Omental fat pad (tissue), 4 donors: ENCODE results near the gene PCDHA3. TPM values are rescaled to one million over a fixed set of nuclear protein-coding genes. Genes with fewer than 3 reads are reported as not detected.
"Not testable (repeated sequence)": the region's sequence is repeated elsewhere in the genome, so short reads cannot be mapped to it uniquely, and the experiment has no call there.

Source experiments
- ATAC-seq: fragments of 150-250 bp; one replicate; pipeline ENCODE4 v1.9.1; 2016; ENCODE audit warnings: mild to moderate bottlenecking, moderate library complexity; ENCODE audit not compliant: low FRiP score
- DNase-seq: peaks from one replicate; pipeline ENCODE4 v3.0.0-alpha.2; 2019; ENCODE audit warnings: low spot score
- total RNA-seq, 4 donors: library from RNA; depleted of rRNA; stranded (reverse); fragments of >200 nt; gene quantifications; one replicate each; pipeline ENCODE4 v1.1.0, GENCODE V29; 2016
- TF ChIP-seq, protein P1 (sequence below), 3 donors: fragments of 450-650 bp; IDR thresholded peaks; one replicate each; pipeline ENCODE4 v1.5.1; 2016 to 2017; ENCODE audit warnings: antibody characterized with exemption in 3 of 3, mild to moderate bottlenecking in 3 of 3, moderate library complexity in 2 of 3

The PCDHA3 gene
- total RNA-seq, 4 donors from 2014 or later: 0.25 to 3.1 (median 0.56) TPM

DNA sequence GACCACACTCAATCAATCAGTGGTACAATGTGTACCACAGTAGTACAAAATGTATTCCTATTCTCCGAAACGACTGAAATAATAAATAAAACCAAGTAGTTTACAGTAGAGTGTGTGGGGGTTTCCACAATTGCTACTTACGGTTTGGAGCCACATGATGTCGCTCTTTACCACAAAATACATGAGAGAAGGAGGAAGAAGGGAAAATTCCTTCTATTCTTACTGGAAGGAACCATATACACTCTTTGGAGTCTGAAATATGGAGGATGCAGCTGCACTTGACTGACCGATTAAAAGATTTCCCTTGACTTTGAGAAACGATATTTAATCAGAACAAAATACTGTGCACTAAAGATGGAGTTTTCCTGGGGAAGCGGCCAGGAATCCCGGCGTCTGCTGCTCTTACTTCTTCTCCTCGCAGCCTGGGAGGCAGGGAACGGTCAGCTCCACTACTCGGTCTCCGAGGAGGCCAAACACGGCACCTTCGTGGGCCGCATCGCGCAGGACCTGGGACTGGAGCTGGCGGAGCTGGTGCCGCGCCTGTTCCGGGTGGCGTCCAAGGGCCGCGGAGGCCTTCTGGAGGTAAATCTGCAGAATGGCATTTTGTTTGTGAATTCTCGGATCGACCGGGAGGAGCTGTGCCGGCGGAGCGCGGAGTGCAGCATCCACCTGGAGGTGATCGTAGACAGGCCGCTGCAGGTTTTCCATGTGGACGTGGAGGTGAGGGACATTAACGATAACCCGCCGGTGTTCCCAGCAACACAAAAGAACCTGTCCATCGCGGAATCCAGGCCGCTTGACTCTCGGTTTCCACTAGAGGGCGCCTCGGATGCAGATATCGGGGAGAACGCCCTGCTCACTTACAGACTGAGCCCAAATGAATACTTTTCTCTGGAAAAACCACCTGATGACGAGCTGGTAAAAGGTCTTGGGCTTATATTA lies 6.2 kb downstream of the PCDHA3 start, which contains the start of gene PCDHA4:
Gene PCDHA4 (plus strand): TSS at position 235 of the 942 bp plus-strand sequence.
- peak; percentile 78 for ATAC-seq
- no peak for DNase-seq
- TF ChIP-seq, protein P1, sequence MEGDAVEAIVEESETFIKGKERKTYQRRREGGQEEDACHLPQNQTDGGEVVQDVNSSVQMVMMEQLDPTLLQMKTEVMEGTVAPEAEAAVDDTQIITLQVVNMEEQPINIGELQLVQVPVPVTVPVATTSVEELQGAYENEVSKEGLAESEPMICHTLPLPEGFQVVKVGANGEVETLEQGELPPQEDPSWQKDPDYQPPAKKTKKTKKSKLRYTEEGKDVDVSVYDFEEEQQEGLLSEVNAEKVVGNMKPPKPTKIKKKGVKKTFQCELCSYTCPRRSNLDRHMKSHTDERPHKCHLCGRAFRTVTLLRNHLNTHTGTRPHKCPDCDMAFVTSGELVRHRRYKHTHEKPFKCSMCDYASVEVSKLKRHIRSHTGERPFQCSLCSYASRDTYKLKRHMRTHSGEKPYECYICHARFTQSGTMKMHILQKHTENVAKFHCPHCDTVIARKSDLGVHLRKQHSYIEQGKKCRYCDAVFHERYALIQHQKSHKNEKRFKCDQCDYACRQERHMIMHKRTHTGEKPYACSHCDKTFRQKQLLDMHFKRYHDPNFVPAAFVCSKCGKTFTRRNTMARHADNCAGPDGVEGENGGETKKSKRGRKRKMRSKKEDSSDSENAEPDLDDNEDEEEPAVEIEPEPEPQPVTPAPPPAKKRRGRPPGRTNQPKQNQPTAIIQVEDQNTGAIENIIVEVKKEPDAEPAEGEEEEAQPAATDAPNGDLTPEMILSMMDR (IDR thresholded peaks at IDR 0.05): no peak

DNA sequence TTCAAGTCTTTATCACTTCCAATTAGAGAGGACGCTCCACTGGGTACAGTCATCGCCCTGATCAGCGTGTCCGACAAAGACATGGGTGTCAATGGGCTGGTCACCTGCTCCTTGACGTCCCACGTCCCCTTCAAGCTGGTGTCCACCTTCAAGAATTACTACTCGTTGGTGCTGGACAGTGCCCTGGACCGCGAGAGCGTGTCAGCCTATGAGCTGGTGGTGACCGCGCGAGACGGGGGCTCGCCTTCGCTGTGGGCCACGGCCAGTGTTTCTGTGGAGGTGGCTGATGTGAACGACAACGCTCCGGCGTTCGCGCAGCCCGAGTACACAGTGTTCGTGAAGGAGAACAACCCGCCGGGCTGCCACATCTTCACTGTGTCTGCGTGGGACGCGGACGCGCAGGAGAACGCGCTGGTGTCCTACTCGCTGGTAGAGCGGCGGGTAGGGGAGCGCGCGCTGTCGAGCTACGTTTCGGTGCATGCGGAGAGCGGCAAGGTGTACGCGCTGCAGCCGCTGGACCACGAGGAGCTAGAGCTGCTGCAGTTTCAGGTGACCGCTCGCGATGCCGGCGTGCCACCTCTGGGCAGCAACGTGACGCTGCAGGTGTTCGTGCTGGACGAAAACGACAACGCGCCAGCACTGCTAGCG lies 7.5 kb downstream of the PCDHA3 start:
- ATAC-seq, DNase-seq: not testable (repeated sequence)

DNA sequence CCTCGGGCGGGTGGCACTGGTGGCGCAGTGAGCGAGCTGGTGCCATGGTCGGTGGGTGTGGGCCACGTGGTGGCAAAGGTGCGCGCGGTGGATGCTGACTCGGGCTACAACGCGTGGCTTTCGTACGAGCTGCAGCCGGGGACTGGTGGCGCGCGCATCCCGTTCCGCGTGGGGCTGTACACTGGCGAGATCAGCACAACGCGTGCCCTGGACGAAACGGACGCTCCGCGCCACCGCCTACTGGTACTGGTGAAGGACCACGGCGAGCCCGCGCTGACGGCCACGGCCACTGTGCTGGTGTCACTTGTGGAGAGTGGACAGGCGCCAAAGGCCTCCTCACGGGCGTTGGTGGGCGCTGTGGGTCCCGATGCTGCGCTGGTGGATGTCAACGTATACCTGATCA lies 8.0 kb downstream of the PCDHA3 start:
- ATAC-seq: no peak
- DNase-seq: no peak
- TF ChIP-seq, protein P1 (IDR thresholded peaks at IDR 0.05): no peak

DNA sequence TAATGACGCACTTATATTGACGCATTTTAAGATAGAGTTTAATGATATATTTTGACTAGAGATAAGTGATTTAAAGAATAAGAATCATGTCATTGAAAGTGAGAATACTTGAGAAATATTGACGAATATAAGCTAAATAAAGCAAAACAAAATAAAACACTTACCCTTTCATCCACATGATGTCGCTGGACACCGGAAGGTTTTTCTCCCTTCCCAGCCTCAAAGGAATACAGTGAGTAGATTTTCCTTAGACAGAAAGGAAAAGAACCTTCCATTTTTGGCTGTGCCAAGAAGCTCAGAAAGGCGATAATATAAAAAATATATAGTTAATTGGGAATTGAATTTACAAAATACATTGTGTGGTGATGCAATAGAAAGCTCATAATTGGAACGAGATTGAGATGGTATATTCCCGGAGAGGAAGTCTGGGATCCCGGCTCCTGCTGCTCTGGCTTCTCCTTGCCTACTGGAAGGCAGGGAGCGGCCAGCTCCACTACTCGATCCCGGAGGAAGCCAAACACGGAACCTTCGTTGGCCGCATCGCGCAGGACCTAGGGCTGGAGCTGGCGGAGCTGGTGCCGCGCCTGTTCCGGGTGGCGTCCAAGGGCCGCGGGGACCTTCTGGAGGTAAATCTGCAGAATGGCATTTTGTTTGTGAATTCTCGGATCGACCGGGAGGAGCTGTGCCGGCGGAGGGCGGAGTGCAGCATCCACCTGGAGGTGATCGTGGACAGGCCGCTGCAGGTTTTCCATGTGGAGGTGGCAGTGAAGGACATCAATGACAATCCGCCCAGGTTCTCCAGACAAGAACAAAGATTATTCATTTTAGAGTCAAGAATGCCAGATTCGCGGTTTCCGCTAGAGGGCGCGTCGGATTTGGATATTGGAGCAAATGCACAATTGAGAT lies 20.8 kb downstream of the PCDHA3 start, which contains the start of gene PCDHA5:
Gene PCDHA5 (plus strand): TSS at position 239 of the 906 bp plus-strand sequence.
- DNase-seq (no peak), ATAC-seq (no peak)
- TF ChIP-seq, protein P1 (IDR thresholded peaks at IDR 0.05): no peak

DNA sequence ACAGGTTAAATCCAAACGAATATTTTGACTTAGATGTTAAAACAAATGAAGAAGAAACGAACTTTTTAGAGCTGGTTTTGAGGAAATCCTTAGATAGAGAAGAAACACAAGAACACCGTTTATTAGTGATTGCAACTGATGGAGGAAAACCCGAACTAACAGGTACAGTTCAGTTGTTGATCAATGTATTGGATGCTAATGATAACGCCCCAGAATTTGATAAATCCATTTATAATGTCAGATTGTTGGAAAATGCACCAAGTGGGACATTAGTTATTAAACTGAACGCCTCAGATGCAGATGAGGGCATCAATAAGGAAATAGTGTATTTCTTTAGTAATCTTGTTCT lies 21.4 kb downstream of the PCDHA3 start:
- ATAC-seq: no peak
- no peak for DNase-seq
- TF ChIP-seq, protein P1 (IDR thresholded peaks at IDR 0.05): no peak

DNA sequence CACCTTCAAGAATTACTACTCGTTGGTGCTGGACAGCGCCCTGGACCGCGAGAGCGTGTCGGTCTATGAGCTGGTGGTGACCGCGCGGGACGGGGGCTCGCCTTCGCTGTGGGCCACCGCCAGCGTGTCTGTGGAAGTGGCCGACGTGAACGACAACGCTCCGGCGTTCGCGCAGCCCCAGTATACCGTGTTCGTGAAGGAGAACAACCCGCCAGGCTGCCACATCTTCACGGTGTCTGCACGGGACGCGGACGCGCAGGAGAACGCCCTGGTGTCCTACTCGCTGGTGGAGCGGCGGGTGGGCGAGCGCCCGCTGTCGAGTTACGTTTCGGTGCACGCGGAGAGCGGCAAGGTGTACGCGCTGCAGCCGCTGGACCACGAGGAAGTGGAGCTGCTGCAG lies 22.1 kb downstream of the PCDHA3 start:
- not testable (repeated sequence) for ATAC-seq, DNase-seq

DNA sequence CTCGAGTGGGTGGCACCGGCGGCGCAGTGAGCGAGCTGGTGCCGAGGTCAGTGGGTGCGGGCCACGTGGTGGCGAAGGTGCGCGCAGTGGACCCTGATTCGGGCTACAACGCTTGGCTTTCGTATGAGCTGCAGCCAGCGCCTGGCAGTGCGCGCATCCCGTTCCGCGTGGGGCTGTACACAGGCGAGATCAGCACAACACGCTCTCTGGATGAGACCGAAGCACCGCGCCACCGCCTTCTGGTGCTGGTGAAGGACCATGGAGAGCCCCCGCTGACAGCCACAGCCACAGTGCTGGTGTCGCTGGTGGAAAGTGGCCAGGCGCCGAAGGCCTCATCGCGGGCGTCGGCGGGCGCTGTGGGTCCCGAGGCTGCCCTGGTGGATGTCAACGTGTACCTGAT lies 22.6 kb downstream of the PCDHA3 start:
- DNase-seq: no peak
- no peak for ATAC-seq
- TF ChIP-seq, protein P1 (IDR thresholded peaks at IDR 0.05): no peak
